ENCODE results near the gene RNF157.
A peak's percentile ranks its signal among the peaks of the same experiment; 100 is the strongest.

The RNF157 gene

GRCh38 chr17:76240461-76241203 is at the start of gene RNF157:
TSS of gene RNF157 (minus strand) at chr17:76240493. CDS start at chr17:76240240, 253 bp downstream.
- peak; percentile 89 for DNase-seq

- no peak for DNase-seq
Observed at GRCh38 chr17:76281573-76282371, 41.5 kb upstream of the RNF157 start.

GRCh38 chr17:76280650-76281049 is 40.4 kb upstream of the RNF157 start:
- DNase-seq: no peak

- no peak for DNase-seq
Observed at GRCh38 chr17:76279742-76280287, 39.5 kb upstream of the RNF157 start.

- peak; percentile 95 for DNase-seq
Observed at GRCh38 chr17:76278952-76279741, 38.9 kb upstream of the RNF157 start.

GRCh38 chr17:76278268-76278908 is 38.1 kb upstream of the RNF157 start:
- DNase-seq: no peak

- DNase-seq: no peak
Observed at GRCh38 chr17:76277300-76278267, 37.3 kb upstream of the RNF157 start.

- no peak for DNase-seq
Observed at GRCh38 chr17:76276461-76277299, 36.4 kb upstream of the RNF157 start.

- no peak for DNase-seq
Observed at GRCh38 chr17:76276069-76276431, 35.8 kb upstream of the RNF157 start.

GRCh38 chr17:76275382-76276068 is 35.2 kb upstream of the RNF157 start:
- no peak for DNase-seq

GRCh38 chr17:76274112-76274956 is 34.0 kb upstream of the RNF157 start:
- no peak for DNase-seq

GRCh38 chr17:76273445-76274111 is 33.3 kb upstream of the RNF157 start:
- DNase-seq: peak; percentile 63

GRCh38 chr17:76272541-76273444 is 32.5 kb upstream of the RNF157 start:
- peak; percentile 79 for DNase-seq

GRCh38 chr17:76271669-76272540 is 31.6 kb upstream of the RNF157 start:
- DNase-seq: peak; percentile 90

GRCh38 chr17:76270770-76271668 is 30.7 kb upstream of the RNF157 start:
- DNase-seq: peak; percentile 68
